Colonic mucosa (tissue), 4 donors: ENCODE results near the gene MACROD2. TPM values are rescaled to one million over a fixed set of nuclear protein-coding genes. Genes with fewer than 3 reads are reported as not detected.

ENCODE experiments used
- DNase-seq: peaks from one replicate; pipeline ENCODE4 v3.0.0-alpha.2; 2020
- H3K27ac ChIP-seq: fragments of 200-600 bp; one replicate; pipeline ENCODE4 v1.8.0; 2021
- H3K27me3 ChIP-seq: fragments of 200-600 bp; one replicate; pipeline ENCODE4 v1.8.0; 2021
- H3K36me3 ChIP-seq: fragments of 200-600 bp; one replicate; pipeline ENCODE4 v1.8.0; 2021
- H3K4me1 ChIP-seq: fragments of 200-600 bp; one replicate; pipeline ENCODE4 v1.8.0; 2021; ENCODE audit warnings: mild to moderate bottlenecking
- H3K4me3 ChIP-seq: fragments of 200-600 bp; one replicate; pipeline ENCODE4 v1.8.0; 2021
- H3K9ac ChIP-seq, 2 donors: one replicate each; pipeline ENCODE4 v1.7.0; 2013; ENCODE audit warnings: control low read depth in 2 of 2, low read depth in 2 of 2, low read length in 2 of 2
- H3K9me3 ChIP-seq: fragments of 200-600 bp; one replicate; pipeline ENCODE4 v1.8.0; 2021
- intact Hi-C: fragments of 100-400 bp; cut with DNase I; formaldehyde crosslinking; loops from one replicate; pipeline ENCODE4 v1.14.1; 2022
- total RNA-seq, 2 donors: library from RNA; stranded (reverse); fragmentation: NEBNext Ultra II Directional in 1 of 2; extraction: Animal tissue kit (Norgen Biotek cat#: 25700) in 1 of 2; gene quantifications; one replicate each; pipeline ENCODE4 v1.2.1, GENCODE V29; 2021
- TF ChIP-seq, protein P1 (sequence below): fragments of 200-600 bp; IDR thresholded peaks from one replicate; pipeline ENCODE4 v1.8.0; 2022; ENCODE audit warnings: antibody characterized with exemption, mild to moderate bottlenecking
- donor health status: healthy.
- donor health status: DM: no; HTN: no; CAD: no.
- donor health status: DM: no; HTN: no; CAD: no.

Gene MACROD2
- total RNA-seq, 2 donors from 2014 or later, result 3.2 to 3.3 TPM

DNA sequence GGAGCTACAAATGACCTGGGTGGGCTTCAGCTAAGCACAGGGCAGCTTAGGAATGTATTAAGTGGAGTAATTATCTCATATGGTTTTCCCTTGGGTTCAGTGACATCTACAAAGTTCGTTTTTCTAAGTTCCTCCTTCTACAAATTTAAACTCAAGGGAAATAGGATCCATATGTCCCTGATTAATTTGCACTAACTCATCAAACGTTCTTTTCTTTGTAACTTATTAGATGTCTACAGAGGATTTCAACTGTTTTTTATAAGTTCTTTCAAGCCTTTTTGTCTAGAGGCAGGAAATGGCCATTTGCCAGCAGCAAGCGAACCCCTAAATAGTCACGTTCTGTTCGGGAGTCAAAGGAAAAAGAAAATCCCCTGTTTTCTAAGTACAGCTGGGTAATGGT is 1517.6 kb downstream of the MACROD2 start:
- TF ChIP-seq, protein P1, sequence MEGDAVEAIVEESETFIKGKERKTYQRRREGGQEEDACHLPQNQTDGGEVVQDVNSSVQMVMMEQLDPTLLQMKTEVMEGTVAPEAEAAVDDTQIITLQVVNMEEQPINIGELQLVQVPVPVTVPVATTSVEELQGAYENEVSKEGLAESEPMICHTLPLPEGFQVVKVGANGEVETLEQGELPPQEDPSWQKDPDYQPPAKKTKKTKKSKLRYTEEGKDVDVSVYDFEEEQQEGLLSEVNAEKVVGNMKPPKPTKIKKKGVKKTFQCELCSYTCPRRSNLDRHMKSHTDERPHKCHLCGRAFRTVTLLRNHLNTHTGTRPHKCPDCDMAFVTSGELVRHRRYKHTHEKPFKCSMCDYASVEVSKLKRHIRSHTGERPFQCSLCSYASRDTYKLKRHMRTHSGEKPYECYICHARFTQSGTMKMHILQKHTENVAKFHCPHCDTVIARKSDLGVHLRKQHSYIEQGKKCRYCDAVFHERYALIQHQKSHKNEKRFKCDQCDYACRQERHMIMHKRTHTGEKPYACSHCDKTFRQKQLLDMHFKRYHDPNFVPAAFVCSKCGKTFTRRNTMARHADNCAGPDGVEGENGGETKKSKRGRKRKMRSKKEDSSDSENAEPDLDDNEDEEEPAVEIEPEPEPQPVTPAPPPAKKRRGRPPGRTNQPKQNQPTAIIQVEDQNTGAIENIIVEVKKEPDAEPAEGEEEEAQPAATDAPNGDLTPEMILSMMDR, result no peak
- Histone ChIP-seq H3K36me3 (no peaks in the 10 kb centered on the region), H3K9ac (no peak overlapping the region), H3K27me3 (no peaks in the 10 kb centered on the region), H3K27ac (no peak overlapping the region), H3K4me3 (no peak overlapping the region), H3K9me3 (no peaks in the 10 kb centered on the region), H3K4me1 (no peaks in the 10 kb centered on the region)
- intact Hi-C loops, result no loop called here
- DNase-seq, result no peak

GRCh38 chr20:15515691-15516090 is 1520.4 kb downstream of the MACROD2 start:
- Histone ChIP-seq H3K9ac (no peak overlapping the region), H3K27me3 (no peaks in the 10 kb centered on the region), H3K36me3 (no peaks in the 10 kb centered on the region), H3K4me1 (no peaks in the 10 kb centered on the region), H3K27ac (no peak overlapping the region), H3K9me3 (no peaks in the 10 kb centered on the region), H3K4me3 (no peak overlapping the region)
- intact Hi-C loops, result no loop called here
- DNase-seq, result no peak
- TF ChIP-seq, protein P1, result no peak

- no peak overlapping the region for H3K9ac ChIP-seq
- no peaks in the 10 kb centered on the region for H3K27me3 ChIP-seq
- DNase-seq, result no peak
- TF ChIP-seq, protein P1, result no peak
- no peaks in the 10 kb centered on the region for H3K9me3 ChIP-seq
- no peaks in the 10 kb centered on the region for H3K4me1 ChIP-seq
- intact Hi-C loops, result no loop called here
- no peaks in the 10 kb centered on the region for H3K36me3 ChIP-seq
- H3K27ac ChIP-seq, result no peak overlapping the region
- no peak overlapping the region for H3K4me3 ChIP-seq
Observed at GRCh38 chr20:15520930-15521524, 1525.7 kb downstream of the MACROD2 start.

DNA sequence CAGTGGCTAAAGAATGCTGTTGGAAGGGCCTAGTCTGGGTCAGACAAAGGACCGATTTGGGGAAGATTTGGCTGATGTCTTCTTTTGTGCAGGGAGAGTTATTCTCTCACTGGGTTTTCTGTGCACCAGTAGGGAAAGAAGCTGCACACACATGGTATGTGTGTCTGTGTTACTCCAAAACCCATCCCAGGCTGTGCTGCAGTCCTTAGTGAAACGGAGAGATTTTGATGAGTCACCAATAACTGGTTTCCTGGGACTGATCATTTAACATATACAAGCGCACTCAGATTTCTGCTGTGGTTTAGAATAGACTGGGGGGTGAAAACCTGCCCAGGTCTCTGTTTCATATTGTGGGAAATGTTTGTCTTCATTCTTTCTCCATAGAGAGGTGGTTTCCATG is 1528.1 kb downstream of the MACROD2 start:
- Histone ChIP-seq H3K4me1 (no peaks in the 10 kb centered on the region), H3K4me3 (no peak overlapping the region), H3K9ac (no peak overlapping the region), H3K9me3 (no peaks in the 10 kb centered on the region), H3K27ac (no peak overlapping the region), H3K27me3 (no peaks in the 10 kb centered on the region), H3K36me3 (no peaks in the 10 kb centered on the region)
- no peak for DNase-seq
- intact Hi-C loops, result no loop called here
- TF ChIP-seq, protein P1, result no peak

GRCh38 chr20:15528391-15529111 is 1533.2 kb downstream of the MACROD2 start:
- no peaks in the 10 kb centered on the region for H3K36me3 ChIP-seq
- TF ChIP-seq, protein P1, result no peak
- no peak overlapping the region for H3K4me3 ChIP-seq
- H3K27ac ChIP-seq, result no peak overlapping the region
- H3K4me1 ChIP-seq, result no peaks in the 10 kb centered on the region
- intact Hi-C loops, result no loop called here
- H3K9ac ChIP-seq, result no peak overlapping the region
- no peaks in the 10 kb centered on the region for H3K9me3 ChIP-seq
- no peak for DNase-seq
- no peaks in the 10 kb centered on the region for H3K27me3 ChIP-seq
